IPS DF 6.9 (cell line): ENCODE results near the gene TRIM52.

Experiments used
- DNase-seq: peaks from one replicate; pipeline ENCODE4 v3.0.0-alpha.2; 2013; ENCODE audit warnings: low read depth, low spot score
- H3K27ac ChIP-seq: one replicate; pipeline ENCODE4 v1.5.1; 2013; ENCODE audit warnings: low read length, control low read depth
- H3K27me3 ChIP-seq: 2 replicates; pipeline ENCODE4 v1.6.1; 2013; ENCODE audit warnings: mild to moderate bottlenecking, low read length; ENCODE audit not compliant: control insufficient read depth, insufficient read depth
- H3K36me3 ChIP-seq: 2 replicates; pipeline ENCODE4 v1.6.1; 2013; ENCODE audit warnings: low read length; ENCODE audit not compliant: control insufficient read depth, insufficient read depth
- H3K4me1 ChIP-seq: 2 replicates; pipeline ENCODE4 v1.6.1; 2013; ENCODE audit warnings: low read length; ENCODE audit not compliant: control insufficient read depth, insufficient read depth
- H3K4me3 ChIP-seq: 2 replicates; pipeline ENCODE4 v1.5.1; 2013; ENCODE audit warnings: mild to moderate bottlenecking, low read length
- H3K9me3 ChIP-seq: 2 replicates; pipeline ENCODE4 v1.6.1; 2013; ENCODE audit warnings: low read length, inconsistent platforms; ENCODE audit not compliant: control insufficient read depth, insufficient read depth
- WGBS: extraction: QIAGEN DNeasy Blood & Tissue Kit; methylation state at CpG from one replicate; pipeline ENCODE4 v1.1.7; 2013; ENCODE audit warnings: mixed read lengths, missing lambda C conversion rate; ENCODE audit not compliant: insufficient read length, insufficient coverage; 5-methylcytosine and 5-hydroxymethylcytosine counted together

The TRIM52 gene

DNA sequence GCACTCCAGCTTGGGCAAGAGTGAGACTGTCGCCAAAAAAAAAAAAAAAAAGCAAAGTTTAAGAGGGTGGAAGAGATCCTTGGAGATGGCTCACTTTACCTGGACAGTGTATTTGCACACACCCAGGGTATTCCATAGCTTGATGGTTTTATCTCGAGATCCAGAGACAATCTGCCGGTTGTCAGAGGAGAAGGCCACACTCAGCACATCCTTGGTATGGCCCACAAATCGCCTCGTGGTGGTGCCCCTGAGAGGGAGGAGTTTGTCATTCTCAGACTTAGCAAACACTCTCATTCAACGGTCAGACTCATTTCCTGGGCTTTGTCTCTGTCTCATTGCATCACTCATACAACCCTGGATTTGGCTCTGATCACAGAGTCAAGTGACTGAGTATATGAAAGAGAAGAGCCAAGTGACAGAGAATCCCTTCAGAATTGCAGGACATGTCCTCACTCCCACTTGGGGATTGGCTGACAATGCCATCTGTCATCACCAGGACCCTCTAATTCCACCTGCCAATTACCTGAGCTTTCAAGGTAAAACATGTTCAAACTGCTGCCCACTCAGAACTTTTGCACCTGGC lies 19.5 kb downstream of the TRIM52 start:
- WGBS: no CpG with 5 or more reads among the region's 6 CpGs
- Histone ChIP-seq H3K36me3 (peaks cover 56% of the 10 kb centered on the region), H3K9me3 (no peaks in the 10 kb centered on the region), H3K4me1 (no peaks in the 10 kb centered on the region), H3K27me3 (no peaks in the 10 kb centered on the region), H3K4me3 (no peak overlapping the region; the same call in 1 of the 2 replicates), H3K27ac (no peak overlapping the region)
- DNase-seq: no peak

DNA sequence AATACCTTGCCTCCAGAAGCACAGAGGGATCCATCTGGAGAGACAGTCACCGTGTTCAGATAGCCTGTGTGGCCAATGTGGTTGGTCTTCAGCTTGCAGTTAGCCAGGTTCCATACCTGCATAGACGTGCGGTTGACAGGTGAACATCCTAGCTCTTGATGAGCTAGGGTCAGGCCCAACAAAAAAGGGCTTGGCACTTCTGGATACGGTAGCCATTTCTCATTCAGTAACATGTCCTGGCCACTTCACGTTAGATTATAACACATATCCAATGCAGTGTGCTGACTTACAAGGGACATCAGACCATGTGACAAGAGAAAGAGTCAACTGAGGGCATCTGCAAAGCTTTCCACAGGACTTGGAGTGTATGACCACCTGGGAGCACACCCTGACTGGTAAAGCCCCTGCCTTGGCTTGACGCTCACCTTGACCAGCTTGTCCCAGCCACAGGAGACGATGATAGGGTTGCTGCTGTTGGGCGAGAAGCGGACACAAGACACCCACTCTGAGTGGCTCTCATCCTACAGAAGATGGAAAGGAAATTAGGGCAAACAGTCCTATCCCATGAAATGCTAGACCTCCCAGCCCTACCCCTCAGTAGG lies 21.8 kb downstream of the TRIM52 start:
- no peak for DNase-seq
- Histone ChIP-seq H3K27ac (no peak overlapping the region), H3K4me1 (no peaks in the 10 kb centered on the region), H3K4me3 (no peak overlapping the region), H3K36me3 (peaks cover 66% of the 10 kb centered on the region), H3K27me3 (no peaks in the 10 kb centered on the region), H3K9me3 (no peaks in the 10 kb centered on the region)
- WGBS: no CpG with 5 or more reads among the region's 9 CpGs

DNA sequence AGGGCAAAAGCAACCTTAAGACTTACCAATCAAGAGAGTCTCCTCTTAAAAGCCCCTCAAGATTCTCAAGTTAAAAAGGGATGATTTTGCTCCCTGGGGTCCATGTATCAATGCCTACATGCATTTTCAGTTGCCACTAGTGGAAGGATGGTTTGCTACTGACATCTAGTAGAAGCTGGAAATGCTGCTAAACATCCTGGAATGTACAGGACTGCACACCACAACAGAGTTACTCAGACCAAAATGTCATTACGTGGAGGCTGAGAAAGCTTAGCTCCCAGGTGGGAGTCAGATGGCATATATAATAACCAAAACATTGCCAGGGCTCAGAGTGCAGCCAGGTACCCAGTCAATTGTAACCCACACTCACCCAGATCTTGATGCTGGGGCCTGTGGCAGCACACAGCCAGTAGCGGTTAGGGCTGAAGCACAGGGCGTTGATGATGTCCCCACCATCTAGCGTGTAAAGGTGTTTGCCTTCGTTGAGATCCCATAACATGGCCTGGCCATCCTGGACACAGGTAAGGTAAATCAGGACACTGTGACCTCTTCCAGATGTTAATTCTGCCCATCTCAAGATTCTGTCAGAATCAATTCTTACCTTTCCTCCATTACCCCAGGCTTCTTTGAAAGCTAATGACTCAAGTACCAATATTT lies 23.1 kb downstream of the TRIM52 start:
- DNase-seq: no peak
- H3K9me3 ChIP-seq: no peaks in the 10 kb centered on the region
- no peaks in the 10 kb centered on the region for H3K4me1 ChIP-seq
- H3K4me3 ChIP-seq: no peak overlapping the region
- H3K36me3 ChIP-seq: peaks cover 65% of the 10 kb centered on the region
- H3K27ac ChIP-seq: no peak overlapping the region
- WGBS: no CpG with 5 or more reads among the region's 5 CpGs
- H3K27me3 ChIP-seq: no peaks in the 10 kb centered on the region

DNA sequence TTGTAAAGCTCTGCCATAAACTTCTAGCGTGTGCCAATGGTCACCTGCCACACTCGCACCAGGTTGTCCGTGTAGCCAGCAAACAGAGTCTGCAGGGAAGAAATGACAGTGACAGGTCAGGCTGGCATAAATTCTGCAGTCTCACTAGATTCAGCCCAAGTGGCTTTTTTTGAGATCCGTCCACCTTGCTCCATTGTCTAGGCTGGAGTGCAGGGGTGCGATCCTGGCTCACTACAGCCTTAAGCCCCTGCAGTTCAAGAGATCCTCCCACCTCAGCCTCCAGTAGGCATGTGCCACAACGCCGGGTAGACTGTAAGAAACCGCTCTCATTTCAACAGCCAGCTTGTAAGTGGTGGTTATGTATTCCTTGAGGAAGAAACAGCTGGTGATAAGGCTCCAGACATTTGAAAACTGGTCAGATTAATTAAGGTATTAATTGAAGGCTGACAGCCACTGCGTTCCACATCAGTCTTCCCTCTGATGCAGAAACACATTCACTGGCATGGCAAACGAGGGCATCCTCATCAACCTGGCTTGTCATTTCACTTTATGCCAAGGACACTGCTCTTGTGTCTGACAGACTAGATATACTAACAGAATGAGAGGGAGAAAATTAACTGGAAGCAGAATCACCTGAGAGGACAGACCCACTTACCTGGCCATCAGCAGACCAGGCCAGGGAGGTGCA lies 23.8 kb downstream of the TRIM52 start:
- H3K27ac ChIP-seq: no peak overlapping the region
- H3K9me3 ChIP-seq: no peaks in the 10 kb centered on the region
- no peak for DNase-seq
- peaks cover 66% of the 10 kb centered on the region for H3K36me3 ChIP-seq
- no CpG with 5 or more reads among the region's 10 CpGs for WGBS
- H3K4me3 ChIP-seq: no peak overlapping the region
- no peaks in the 10 kb centered on the region for H3K4me1 ChIP-seq
- no peaks in the 10 kb centered on the region for H3K27me3 ChIP-seq

DNA sequence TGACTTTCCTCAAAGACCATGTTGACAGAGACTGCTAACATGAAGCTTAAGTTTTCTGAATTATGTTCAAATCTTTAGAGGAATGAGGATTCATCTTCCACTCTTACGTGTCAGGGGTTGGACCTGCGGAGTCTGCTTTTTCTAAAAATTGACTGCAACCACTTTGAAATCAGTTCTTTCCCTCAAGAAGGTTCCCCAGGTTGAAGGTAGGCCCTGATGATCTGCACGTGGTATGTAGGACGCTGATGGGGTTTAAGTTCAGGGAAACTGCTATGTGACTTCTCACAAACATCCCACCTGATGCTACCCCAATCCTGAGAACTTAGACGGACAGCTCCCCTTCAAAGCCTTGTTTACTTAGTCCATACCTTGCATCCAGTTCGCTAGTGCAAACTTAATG lies 24.5 kb downstream of the TRIM52 start:
- no peak for DNase-seq
- Histone ChIP-seq H3K4me1 (no peaks in the 10 kb centered on the region), H3K9me3 (no peaks in the 10 kb centered on the region), H3K36me3 (peaks cover 59% of the 10 kb centered on the region), H3K4me3 (no peak overlapping the region), H3K27ac (no peak overlapping the region), H3K27me3 (no peaks in the 10 kb centered on the region)
- no CpG with 5 or more reads among the region's 6 CpGs for WGBS

DNA sequence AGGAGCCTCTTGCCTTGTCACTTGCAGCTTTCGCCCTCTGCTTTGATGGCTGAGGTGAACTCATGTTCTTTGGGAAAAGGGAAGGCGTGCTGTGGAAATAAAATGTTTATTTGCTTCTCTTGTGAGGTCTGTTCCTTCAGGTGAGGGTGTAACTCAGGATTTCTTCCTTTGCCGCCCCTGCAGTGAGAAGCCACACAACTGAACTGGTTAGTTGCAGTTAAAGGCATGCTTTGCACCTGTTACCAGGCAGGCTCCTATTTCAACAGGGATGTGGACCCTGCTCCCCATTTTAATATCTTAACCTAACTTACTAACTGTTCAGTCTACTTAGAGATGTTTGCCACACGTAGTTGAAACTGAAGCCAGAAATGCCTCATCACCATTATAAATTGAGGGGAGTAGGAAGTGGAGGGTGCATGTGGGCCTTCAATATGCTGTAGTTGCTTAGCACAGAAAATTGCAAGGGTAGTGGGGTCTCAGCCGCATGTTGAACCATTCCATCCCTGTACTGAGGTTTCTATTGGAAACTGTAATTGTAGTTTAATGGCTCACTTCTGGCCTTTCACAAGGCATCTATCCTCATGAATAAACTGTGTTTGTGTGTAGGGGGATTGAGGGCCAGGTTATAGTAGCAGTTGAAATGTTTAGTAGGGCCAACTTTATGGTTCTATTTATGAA lies 25.1 kb downstream of the TRIM52 start:
- Histone ChIP-seq H3K36me3 (peaks cover 55% of the 10 kb centered on the region), H3K27ac (no peak overlapping the region)
- no peak for DNase-seq

DNA sequence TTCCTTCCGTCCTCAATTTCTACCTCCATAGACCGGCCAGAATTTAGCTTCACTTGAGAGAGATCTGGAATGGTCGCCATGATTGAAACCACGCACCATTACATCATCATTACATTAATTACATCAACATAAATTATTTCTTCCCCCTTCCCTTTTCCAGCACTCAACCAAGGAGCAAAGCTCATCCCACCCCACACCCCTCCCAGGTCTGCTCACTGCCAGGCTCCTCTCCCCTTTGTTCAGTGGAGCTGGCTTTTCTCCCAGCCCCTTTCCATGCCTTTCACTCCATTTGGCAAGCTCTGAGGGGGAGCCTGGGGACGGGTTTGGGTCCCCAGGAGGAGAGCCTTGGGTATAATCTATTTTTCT lies 25.6 kb downstream of the TRIM52 start:
- no peaks in the 10 kb centered on the region for H3K4me1 ChIP-seq
- peaks cover 1% of the 10 kb centered on the region; the same call in 1 of the 2 replicates for H3K27me3 ChIP-seq
- H3K27ac ChIP-seq: no peak overlapping the region
- H3K9me3 ChIP-seq: no peaks in the 10 kb centered on the region
- no peak overlapping the region for H3K4me3 ChIP-seq
- DNase-seq: no peak
- WGBS: 100% methylated on average over 1 of the region's 5 CpGs
- H3K36me3 ChIP-seq: peaks cover 56% of the 10 kb centered on the region

More for the DNA sequence above, 25.1 kb downstream of the TRIM52 start:
- H3K4me3 ChIP-seq: no peak overlapping the region
- WGBS: no CpG with 5 or more reads among the region's 5 CpGs
- no peaks in the 10 kb centered on the region for H3K4me1 ChIP-seq
- H3K9me3 ChIP-seq: no peaks in the 10 kb centered on the region
- no peaks in the 10 kb centered on the region for H3K27me3 ChIP-seq

DNA sequence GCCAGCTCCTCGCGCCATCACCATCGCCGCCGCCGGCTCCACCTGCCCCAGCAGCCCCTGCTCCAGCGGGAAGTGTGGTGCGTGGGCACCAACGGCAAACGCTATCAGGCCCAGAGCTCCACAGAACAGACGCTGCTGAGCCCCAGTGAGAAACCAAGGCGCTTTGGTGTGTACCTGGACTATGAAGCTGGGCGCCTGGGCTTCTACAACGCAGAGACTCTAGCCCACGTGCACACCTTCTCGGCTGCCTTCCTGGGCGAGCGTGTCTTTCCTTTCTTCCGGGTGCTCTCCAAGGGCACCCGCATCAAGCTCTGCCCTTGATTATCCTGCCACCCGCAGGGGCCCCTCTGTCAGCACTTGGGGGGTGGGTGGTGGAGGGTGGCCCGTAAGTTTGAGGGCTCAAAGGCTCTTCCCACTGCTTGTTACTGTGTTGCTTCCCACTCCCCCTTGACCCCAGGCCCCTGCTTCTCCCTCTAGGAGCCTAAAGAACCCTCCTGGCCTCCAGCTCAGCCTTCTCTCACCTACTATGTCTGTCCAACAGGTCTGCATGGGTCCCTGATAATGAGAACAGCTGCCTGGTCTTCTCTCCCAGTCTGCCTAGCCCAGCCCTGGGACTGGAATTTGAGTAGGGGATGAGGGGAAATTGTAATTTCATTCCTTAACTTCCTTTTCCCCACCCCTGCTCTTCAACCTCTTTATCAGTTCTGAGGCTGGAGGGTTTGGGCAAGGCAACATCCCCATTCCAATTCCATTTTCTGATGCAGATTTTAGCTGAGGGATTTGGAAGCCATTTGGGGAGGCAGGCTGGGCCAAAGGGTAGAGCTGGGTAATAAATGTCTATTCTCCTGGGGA lies 26.3 kb downstream of the TRIM52 start:
- H3K27ac ChIP-seq: no peak overlapping the region
- DNase-seq: no peak
- peaks cover 53% of the 10 kb centered on the region for H3K36me3 ChIP-seq
- WGBS: no CpG with 5 or more reads among the region's 22 CpGs
- H3K4me1 ChIP-seq: no peaks in the 10 kb centered on the region
- H3K9me3 ChIP-seq: no peaks in the 10 kb centered on the region
- H3K4me3 ChIP-seq: no peak overlapping the region
- peaks cover 1% of the 10 kb centered on the region; the same call in 1 of the 2 replicates for H3K27me3 ChIP-seq

DNA sequence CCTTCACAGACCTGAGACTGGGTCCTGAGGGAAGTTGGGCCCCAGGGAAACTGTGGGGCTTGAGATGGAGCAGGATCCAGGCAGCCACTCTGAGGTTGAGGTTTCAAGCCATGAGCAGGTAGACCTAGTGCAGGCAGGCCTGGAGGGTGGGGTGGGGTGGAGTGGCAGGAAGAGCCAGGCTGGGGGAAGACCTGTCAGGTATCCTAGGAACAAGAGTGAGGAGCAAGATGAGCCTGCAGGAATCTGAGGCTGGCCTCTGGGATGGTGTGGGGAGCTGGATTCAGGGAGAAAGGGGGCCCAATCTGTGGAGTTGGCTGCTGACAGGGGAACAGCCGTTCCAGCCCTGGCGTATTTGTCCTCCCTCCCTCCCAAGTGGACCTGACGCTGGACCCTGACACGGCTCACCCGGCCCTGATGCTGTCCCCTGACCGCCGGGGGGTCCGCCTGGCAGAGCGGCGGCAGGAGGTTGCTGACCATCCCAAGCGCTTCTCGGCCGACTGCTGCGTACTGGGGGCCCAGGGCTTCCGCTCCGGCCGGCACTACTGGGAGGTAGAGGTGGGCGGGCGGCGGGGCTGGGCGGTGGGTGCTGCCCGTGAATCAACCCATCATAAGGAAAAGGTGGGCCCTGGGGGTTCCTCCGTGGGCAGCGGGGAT lies 27.0 kb downstream of the TRIM52 start:
- no CpG with 5 or more reads among the region's 24 CpGs for WGBS
- Histone ChIP-seq H3K9me3 (no peaks in the 10 kb centered on the region), H3K27ac (no peak overlapping the region), H3K4me3 (no peak overlapping the region), H3K4me1 (no peaks in the 10 kb centered on the region), H3K27me3 (peaks cover 1% of the 10 kb centered on the region; the same call in 1 of the 2 replicates), H3K36me3 (peaks cover 48% of the 10 kb centered on the region)
- no peak for DNase-seq
